Medulla oblongata (tissue), 1 donor: ENCODE measurements around the gene ADGRG6.

ENCODE experiments used
- DNase-seq: peaks from one replicate; pipeline ENCODE4 v3.0.0-alpha.2; 2015; ENCODE audit errors: extremely low spot score

The ADGRG6 gene

GRCh38 chr6:142321451-142321850 is 19.6 kb downstream of the ADGRG6 start:
- no peak for DNase-seq

DNA sequence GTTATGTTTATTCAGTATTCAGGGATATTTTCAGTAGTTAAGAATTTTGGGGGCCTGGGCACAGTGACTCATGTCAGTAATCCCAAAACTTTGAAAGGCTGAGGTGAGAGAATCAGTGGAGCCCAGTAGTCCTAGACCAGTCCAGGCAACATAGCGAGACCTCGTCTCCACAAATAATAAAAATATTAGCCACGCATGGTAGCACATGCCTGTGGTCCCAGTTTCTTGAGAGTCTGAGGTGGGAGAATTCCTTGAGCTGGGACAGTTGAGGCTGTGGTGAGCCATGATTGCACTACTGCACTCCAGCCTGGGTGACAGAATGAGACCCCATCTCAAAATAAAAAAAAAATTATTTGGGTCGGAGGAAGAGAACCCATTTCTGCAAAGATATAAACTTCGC is 20.3 kb downstream of the ADGRG6 start:
- no peak for DNase-seq

DNA sequence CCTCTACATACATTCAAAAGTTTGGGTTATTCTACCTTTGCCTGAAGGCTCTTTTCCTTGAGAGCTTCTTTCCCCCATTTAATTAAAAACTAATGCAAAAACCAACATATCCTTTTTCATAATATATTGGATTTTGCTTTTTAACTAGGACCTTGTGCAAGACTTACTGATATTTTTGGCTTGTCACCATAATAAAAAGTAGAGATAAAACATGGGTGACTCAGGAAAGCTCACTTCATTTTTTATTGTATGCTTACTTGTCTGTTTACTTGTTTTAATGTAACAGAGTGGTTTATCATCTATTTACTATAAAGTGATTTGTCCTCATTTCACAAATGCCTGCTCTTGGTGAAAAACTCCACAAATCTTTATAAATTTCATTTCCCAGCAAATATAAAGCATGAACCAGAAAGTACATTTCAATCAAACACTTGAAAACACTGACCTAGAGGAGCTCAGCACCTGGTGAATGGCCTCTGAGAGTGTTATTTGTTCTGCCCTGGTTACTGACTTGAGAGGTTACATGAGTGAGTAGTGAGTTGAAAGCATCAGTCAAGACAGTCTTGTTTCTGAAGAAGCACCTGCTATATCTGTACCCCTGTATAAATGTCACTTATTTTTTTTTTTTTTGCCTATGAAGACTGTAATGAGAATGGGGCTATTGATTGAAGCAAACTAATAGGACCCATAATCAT is 20.8 kb downstream of the ADGRG6 start:
- DNase-seq = no peak

DNA sequence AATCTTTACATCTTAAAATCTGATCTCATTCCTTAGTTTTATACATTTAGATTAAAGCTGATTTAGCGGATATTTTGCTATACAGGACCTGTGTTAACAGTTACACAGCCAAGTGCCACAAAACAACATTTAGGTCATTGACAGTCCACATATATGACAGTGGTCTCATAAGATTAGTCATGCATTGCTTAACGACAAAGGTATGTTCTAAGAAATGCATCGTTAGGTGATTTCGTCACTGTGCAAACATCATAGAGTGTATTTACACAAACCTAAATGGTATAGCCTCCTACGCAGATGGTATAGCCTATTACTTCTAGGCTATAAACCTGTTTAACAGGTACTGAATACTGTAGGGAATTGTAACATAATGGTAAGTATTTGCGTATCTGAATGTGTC is 21.6 kb downstream of the ADGRG6 start:
- no peak for DNase-seq

DNA sequence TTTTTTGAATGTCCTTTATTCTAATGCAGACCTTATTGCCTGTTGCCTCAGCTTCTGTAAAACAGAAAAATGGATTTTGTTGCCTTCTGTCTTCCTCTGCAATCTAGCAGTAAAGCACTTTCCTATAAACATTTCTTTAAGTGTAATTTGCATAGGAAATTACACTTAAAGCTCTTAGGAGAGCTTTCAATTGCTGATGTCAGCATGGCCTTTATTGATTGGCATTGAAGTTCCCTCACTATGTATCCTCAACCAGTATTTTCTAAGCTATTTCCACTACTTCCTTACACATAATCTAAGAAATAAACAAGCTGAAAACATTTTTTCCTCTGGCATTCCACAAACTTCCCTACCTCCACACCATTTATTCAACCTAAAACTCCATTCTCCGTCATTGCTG is 22.3 kb downstream of the ADGRG6 start:
- DNase-seq = no peak

DNA sequence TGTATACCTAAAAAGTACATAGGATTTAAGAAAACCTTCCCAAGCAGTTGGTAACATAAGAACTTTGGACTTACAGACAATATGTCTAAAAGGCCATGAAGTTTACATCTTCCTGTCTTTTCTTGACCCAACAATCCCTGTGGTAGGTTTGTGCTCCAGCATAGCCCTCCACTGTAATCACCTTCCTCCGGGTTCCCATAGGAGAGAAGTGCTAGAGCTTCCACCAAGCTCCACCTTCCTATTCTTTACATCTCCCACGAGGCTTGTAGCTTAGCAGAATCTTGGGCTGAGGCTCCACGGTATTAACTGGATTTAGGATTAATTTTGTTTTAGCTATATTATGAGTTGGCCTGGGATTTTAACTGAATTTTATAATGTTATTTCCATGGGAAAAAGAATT is 23.3 kb downstream of the ADGRG6 start:
- DNase-seq = no peak

DNA sequence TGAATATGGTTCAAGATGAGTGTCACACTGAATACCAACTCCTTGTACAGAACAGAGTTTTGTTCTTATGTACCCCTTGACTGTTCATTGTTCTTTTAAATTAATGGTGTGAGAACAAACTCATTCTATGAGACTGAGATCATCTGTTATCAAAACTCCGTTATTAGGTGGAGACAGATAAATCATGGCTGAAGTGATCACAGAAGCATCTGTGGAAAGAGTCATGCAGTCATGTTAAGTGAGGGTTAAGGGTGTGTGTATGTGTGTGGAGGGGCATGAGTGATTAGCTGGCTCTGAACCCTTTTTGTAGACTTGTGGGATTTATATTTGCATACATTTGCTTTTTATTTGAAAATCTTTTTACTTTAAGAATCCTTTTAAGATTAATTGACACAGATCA is 24.7 kb downstream of the ADGRG6 start:
- DNase-seq = no peak

DNA sequence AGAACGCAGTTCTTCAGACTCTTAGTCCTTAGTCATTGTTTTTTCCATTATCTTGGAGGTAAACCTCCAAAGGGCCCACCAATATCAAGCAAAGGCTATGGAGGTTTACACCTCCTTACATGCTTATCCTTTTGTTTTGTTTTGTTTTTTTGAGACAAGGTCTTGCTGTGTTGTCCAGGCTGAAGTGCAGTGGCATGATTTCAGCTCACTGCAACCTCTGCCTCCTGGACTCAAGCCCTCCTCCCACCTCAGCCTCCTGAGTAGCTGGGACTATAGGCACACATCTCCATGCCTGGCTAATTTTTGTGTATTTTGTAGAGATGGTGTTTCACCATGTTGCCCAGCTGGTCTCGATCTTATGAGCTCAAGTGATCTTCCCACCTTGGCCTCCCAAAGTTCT is 26.3 kb downstream of the ADGRG6 start:
- DNase-seq = no peak

- no peak for DNase-seq
Observed at GRCh38 chr6:142329486-142330113, 27.8 kb downstream of the ADGRG6 start.

GRCh38 chr6:142331075-142331551 is 29.3 kb downstream of the ADGRG6 start:
- DNase-seq = no peak

- no peak for DNase-seq
Observed at GRCh38 chr6:142331601-142332000, 29.8 kb downstream of the ADGRG6 start.

DNA sequence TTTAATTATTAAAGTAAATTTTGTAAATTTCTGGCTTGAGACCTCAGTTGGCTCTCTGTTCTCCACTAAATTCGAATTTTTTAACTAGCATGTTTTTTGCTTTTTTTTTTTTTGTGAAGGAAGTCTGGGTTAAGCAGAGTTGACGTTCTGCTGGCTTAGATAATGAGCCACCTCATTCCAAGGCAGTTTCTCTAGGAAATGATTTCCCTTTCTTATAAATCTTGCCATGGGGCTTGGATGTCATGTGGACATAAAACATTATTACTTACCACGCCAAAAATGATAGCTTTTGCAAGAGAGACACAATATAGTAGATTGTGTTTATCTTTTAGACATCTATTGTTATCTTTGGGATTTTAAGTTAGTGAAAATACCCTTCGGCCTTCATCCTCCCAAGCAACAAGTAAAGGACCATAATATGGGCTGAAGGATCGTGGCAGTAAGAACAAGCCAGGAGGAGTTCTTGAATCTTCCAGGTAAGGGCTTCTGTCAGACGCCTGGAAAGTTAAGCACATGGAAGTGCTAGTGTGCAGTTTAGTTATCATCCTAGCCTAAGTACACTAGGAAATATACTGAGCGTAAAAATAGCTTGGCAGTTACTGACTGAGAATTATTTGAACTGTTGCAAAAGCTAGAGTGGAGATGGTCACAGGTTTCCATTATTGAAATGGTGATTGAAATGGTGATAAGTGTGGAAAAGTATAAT is 30.7 kb downstream of the ADGRG6 start:
- no peak for DNase-seq

DNA sequence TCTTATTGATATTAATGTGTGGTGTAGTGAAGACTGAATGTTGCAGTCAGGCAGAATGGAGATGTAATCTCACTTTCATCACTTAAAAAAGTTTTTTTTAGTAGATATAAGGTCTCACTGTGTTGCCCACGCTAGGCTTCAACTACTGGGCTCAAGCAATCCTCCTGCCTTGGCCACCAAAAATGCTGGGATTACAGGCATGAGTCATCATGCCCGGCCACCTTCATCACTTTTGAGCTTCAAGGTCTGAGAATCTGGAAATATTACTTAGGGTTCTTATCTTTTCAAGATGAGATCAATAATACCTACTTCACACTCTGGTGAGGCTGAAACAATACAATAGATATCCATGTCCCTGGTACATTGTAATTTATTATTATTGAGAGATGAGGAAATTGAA is 31.6 kb downstream of the ADGRG6 start:
- no peak for DNase-seq

- no peak for DNase-seq
Observed at GRCh38 chr6:142334294-142334693, 32.5 kb downstream of the ADGRG6 start.

GRCh38 chr6:142335415-142335814 is 33.6 kb downstream of the ADGRG6 start:
- no peak for DNase-seq

- DNase-seq = no peak
Observed at GRCh38 chr6:142336183-142336582, 34.4 kb downstream of the ADGRG6 start.

DNA sequence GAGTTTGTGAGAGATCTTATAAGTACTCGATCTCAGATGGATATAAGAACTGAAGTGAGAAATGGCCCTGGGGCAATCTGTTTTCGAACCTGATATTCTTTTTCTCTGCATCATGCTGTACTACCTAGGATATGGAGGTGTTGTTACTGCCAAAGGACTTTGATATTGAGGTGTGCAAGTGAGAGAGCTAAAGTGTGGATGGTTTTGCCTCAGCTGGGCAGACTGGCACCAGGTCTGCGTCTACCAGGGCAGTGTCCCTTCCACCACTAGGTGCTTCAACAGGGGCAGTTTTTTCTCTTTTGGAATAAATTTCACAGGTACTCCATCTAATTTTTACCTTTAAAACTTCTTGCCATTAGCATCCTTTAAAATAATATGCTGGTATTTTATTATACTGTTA is 35.0 kb downstream of the ADGRG6 start:
- DNase-seq = no peak

- DNase-seq = no peak
Observed at GRCh38 chr6:142339113-142339512, 37.3 kb downstream of the ADGRG6 start.

- no peak for DNase-seq
Observed at GRCh38 chr6:142339968-142340658, 38.3 kb downstream of the ADGRG6 start.

- DNase-seq = no peak
Observed at GRCh38 chr6:142341855-142342330, 40.1 kb downstream of the ADGRG6 start.

- DNase-seq = no peak
Observed at GRCh38 chr6:142342986-142343385, 41.2 kb downstream of the ADGRG6 start.

DNA sequence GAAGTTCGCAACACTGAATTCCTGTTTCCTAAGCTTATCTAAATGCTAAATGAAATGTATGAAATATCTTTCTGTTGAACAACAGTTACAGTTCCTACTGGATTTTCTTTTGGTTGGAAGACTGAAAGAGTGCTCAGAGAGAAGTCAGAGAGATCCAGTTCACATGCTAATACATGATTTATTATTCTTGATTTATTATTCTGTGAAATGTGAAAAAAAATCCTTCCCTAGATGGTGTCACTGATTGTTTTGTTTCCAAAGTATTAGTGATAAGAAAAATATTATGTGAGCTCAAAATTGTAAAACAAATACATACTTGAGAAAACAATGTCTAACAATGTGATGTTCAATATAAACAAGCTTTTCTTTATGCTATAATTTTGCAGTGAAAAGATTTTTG is 42.1 kb downstream of the ADGRG6 start:
- no peak for DNase-seq
